HepG2 (cell line): ENCODE results near the gene GPR62. TPM values are rescaled to one million over a fixed set of nuclear protein-coding genes. Genes with fewer than 3 reads are reported as not detected.

ENCODE experiments used
- CBX1 ChIP-seq: IDR thresholded peaks from one replicate; pipeline ENCODE4 v1.6.1; 2016; ENCODE audit warnings: antibody characterized with exemption, low read depth
- EP300 ChIP-seq, 3 experiments: sonication (generic) in 1 of 3; formaldehyde crosslinking in 1 of 3; IDR thresholded peaks; 2 replicates each; pipeline versions ENCODE4 v1.5.1 to v1.6.1; 2011 to 2020; ENCODE audit warnings: low read depth in 2 of 3, low read length in 2 of 3, borderline replicate concordance in 1 of 3, improper control_type of control experiment in 1 of 3, mild to moderate bottlenecking in 1 of 3, missing genetic modification reagents in 1 of 3, moderate library complexity in 1 of 3
- HOXA5 ChIP-seq: sonication (generic); formaldehyde crosslinking; IDR thresholded peaks from 2 replicates; pipeline ENCODE4 v1.4.0; 2020; ENCODE audit warnings: missing genetic modification reagents
- KLF6 ChIP-seq: IDR thresholded peaks from 2 replicates; pipeline ENCODE4 v1.8.0; 2016; ENCODE audit warnings: missing biosample characterization, missing genetic modification reagents
- MEIS2 ChIP-seq: sonication (generic); formaldehyde crosslinking; IDR thresholded peaks from 2 replicates; pipeline ENCODE4 v1.9.0; 2021; ENCODE audit warnings: mild to moderate bottlenecking, missing genetic modification reagents
- PHF21A ChIP-seq: sonication (generic); formaldehyde crosslinking; IDR thresholded peaks from 2 replicates; pipeline ENCODE4 v1.5.0; 2020; ENCODE audit warnings: mild to moderate bottlenecking, missing genetic modification reagents
- RBAK ChIP-seq: sonication (generic); formaldehyde crosslinking; IDR thresholded peaks from 2 replicates; pipeline ENCODE4 v1.5.1; 2020; ENCODE audit warnings: mild to moderate bottlenecking, missing genetic modification reagents
- REL ChIP-seq: sonication (generic); formaldehyde crosslinking; conservative IDR thresholded peaks from 2 replicates; pipeline ENCODE4 v1.8.0; 2022; ENCODE audit warnings: mild to moderate bottlenecking, missing genetic modification reagents, moderate library complexity
- SETDB1 ChIP-seq: sonication (generic); formaldehyde crosslinking; IDR thresholded peaks from 2 replicates; pipeline ENCODE4 v1.5.1; 2020; ENCODE audit warnings: missing genetic modification reagents, mild to moderate bottlenecking, borderline replicate concordance
- SIX4 ChIP-seq: sonication (generic); formaldehyde crosslinking; IDR thresholded peaks from 2 replicates; pipeline ENCODE4 v1.4.0; 2020; ENCODE audit warnings: missing genetic modification reagents
- SMYD3 ChIP-seq: sonication (generic); formaldehyde crosslinking; IDR thresholded peaks from 2 replicates; pipeline ENCODE4 v1.8.1; 2023; ENCODE audit warnings: mild to moderate bottlenecking, missing genetic modification reagents
- SOX13 ChIP-seq, 3 experiments: fragments of 450-650 bp in 1 of 3; sonication (generic) in 1 of 3; formaldehyde crosslinking in 1 of 3; IDR thresholded peaks in 2 of 3; conservative IDR thresholded peaks in 1 of 3; 2 replicates each; pipeline versions ENCODE4 v1.5.0 to v1.6.1; 2016 to 2020; ENCODE audit warnings: antibody characterized with exemption in 1 of 3, mild to moderate bottlenecking in 1 of 3, missing compliant biosample characterization in 1 of 3, missing genetic modification reagents in 1 of 3, moderate library complexity in 1 of 3
- STAT5B ChIP-seq: sonication (generic); formaldehyde crosslinking; IDR thresholded peaks from 2 replicates; pipeline ENCODE4 v1.4.0; 2020; ENCODE audit warnings: missing genetic modification reagents
- TAF1 ChIP-seq: sonication (generic); formaldehyde crosslinking; IDR thresholded peaks from 2 replicates; pipeline ENCODE4 v1.4.0; 2020; ENCODE audit warnings: missing genetic modification reagents
- THAP7 ChIP-seq: sonication (generic); formaldehyde crosslinking; IDR thresholded peaks from 2 replicates; pipeline ENCODE4 v1.8.1; 2023; ENCODE audit warnings: mild to moderate bottlenecking, missing genetic modification reagents
- ZEB1 ChIP-seq: IDR thresholded peaks from 2 replicates; pipeline ENCODE4 v1.6.1; 2012; ENCODE audit warnings: mild to moderate bottlenecking, low read depth, inconsistent platforms; ENCODE audit not compliant: insufficient replicate concordance
- ZKSCAN8 ChIP-seq: IDR thresholded peaks from 2 replicates; pipeline ENCODE4 v1.6.1; 2016; ENCODE audit warnings: borderline replicate concordance, missing genetic modification reagents, missing compliant biosample characterization
- ZNF225 ChIP-seq: sonication (generic); formaldehyde crosslinking; IDR thresholded peaks from 2 replicates; pipeline ENCODE4 v1.4.0; 2020; ENCODE audit warnings: mild to moderate bottlenecking, missing genetic modification reagents
- ZNF407 ChIP-seq: sonication (generic); formaldehyde crosslinking; IDR thresholded peaks from one replicate; pipeline ENCODE4 v1.5.1; 2020; ENCODE audit warnings: mild to moderate bottlenecking, missing genetic modification reagents; ENCODE audit errors: not compliant biosample characterization
- ZNF577 ChIP-seq: sonication (generic); formaldehyde crosslinking; IDR thresholded peaks from 2 replicates; pipeline ENCODE4 v1.4.0; 2020; ENCODE audit warnings: mild to moderate bottlenecking, low read depth, missing genetic modification reagents, borderline replicate concordance
- ZSCAN29 ChIP-seq: sonication (generic); formaldehyde crosslinking; conservative IDR thresholded peaks from 2 replicates; pipeline ENCODE4 v1.4.0; 2020; ENCODE audit warnings: mild to moderate bottlenecking, missing genetic modification reagents
- polyA plus RNA-seq, 8 experiments: library from polyadenylated mRNA; depleted of rRNA in 3 of 8; stranded (reverse) in 7 of 8; unstranded in 1 of 8; fragments of >200 nt; fragmentation: Illumina TruSeq in 4 of 8; extraction: Trizol in 4 of 8; gene quantifications; 2 replicates each; pipeline versions ENCODE4 v1.2.1 to v1.2.3, GENCODE V29; 2011 to 2016; ENCODE audit warnings: low read depth in 4 of 8, missing spikeins in 1 of 8, mixed read lengths in 1 of 8; ENCODE audit not compliant: insufficient read depth in 1 of 8
- total RNA-seq, 5 experiments: library from RNA; depleted of rRNA; stranded (reverse); fragments of >200 nt; fragmentation: Illumina TruSeq; extraction: Trizol; gene quantifications; 2 replicates each; pipeline ENCODE4 v1.2.3, GENCODE V29; 2016; ENCODE audit warnings: low read depth in 1 of 5

GPR62 gene
- total and polyA plus RNA-seq, 2 of the 13 experiments (the other 11 are each of a cell fraction or from before 2014, with no cell fraction given) = not detected

- TF ChIP-seq THAP7 (CRISPR knock-in tag) (no peak), CBX1 (no peak), RBAK (CRISPR knock-in tag) (no peak), ZNF407 (no peak), STAT5B (CRISPR knock-in tag) (no peak), SMYD3 (CRISPR knock-in tag) (no peak), REL (CRISPR knock-in tag) (no peak), ZNF225 (CRISPR knock-in tag) (no peak), ZNF577 (CRISPR knock-in tag) (no peak), SIX4 (CRISPR knock-in tag) (no peak), SETDB1 (CRISPR knock-in tag) (no peak), PHF21A (peak; percentile 63), MEIS2 (CRISPR knock-in tag) (no peak), TAF1 (CRISPR knock-in tag) (peak; percentile 66), SOX13 (IDR thresholded peaks at IDR 0.05) (no peak), SOX13 (CRISPR knock-in tag; conservative IDR thresholded peaks at IDR 0.05 in 1 of 2, IDR thresholded peaks at IDR 0.05 in 1 of 2) (no peak), ZSCAN29 (CRISPR knock-in tag) (no peak), ZKSCAN8 (CRISPR knock-in tag) (no peak), ZEB1 (no peak), KLF6 (CRISPR knock-in tag) (no peak; the same call in 1 of the 2 replicates), HOXA5 (CRISPR knock-in tag) (no peak; the same call in 1 of the 2 replicates), EP300 (IDR thresholded peaks at IDR 0.05; ENCODE audit: low read depth in 2 of 2, low read length in 2 of 2) (no peak), EP300 (CRISPR knock-in tag; IDR thresholded peaks at IDR 0.05; ENCODE audit: borderline replicate concordance) (no peak)
These were observed 20.0 kb downstream of the GPR62 start, which contains the start of gene ABHD14A (continued) for GRCh38 chr3:51974963-51975851.
